NCI-H146 treated with DMSO at 0.1 percent for 48 hours (cell line): Measurements from ENCODE around the gene ANO2.

Experiments
- DNase-seq: peaks from one replicate; lab custom pipeline; 2025; ENCODE audit not compliant: unreplicated experiment; lab: John Stamatoyannopoulos, UW

The ANO2 gene

DNA sequence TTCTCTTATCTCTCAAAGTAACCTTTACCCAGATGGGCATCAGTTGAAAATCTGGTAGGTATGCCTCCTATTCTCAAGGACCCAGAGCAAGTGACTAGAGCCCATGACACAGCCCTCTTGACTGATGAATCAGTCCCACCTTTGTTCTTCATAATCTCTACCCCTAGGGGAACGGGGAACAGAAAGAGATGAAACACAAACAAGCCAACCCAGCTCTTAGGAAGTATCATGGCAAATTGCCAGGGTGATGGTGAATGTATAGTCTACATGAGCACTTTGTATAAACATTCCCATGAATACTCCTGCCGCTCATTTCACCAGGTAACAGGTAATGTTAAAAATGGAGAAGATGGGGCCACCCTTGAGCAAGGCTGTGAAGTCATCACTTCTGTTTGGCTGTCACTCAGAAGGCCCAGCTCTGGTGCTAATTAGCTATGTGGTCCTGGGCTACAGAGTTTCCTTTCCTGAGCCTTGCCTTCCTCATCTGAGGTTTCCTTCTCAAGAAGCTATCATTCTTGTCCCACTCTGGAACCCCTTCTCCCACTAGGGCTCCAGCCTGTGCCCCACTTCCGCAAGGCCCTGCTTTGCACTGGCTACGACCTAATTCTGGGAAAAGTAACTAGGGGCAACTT lies 161.7 kb downstream of the ANO2 start:
- no peak for DNase-seq

- no peak for DNase-seq
These were observed 164.5 kb downstream of the ANO2 start for GRCh38 chr12:5780536-5780935.

- DNase-seq = no peak
These were observed 165.7 kb downstream of the ANO2 start for GRCh38 chr12:5779401-5779800.

DNA sequence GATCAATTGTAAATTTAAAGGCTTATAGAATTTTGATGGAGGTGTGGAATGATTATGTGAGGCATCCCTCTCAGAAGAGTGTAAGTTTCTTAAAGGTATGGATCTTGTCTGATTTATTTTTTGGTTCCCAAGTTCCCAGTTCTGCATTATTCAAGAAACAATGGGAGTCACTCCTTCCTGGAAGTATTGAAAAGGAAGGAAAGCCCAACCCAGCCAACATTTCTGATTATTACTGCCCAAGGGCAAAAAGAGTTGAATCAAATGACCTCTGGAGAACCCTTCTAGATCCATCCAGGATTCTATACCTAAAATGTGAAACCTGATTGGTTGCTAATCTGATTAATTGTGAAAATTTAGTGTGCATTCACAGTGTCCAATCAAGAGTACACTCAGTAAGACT lies 166.2 kb downstream of the ANO2 start:
- no peak for DNase-seq

DNA sequence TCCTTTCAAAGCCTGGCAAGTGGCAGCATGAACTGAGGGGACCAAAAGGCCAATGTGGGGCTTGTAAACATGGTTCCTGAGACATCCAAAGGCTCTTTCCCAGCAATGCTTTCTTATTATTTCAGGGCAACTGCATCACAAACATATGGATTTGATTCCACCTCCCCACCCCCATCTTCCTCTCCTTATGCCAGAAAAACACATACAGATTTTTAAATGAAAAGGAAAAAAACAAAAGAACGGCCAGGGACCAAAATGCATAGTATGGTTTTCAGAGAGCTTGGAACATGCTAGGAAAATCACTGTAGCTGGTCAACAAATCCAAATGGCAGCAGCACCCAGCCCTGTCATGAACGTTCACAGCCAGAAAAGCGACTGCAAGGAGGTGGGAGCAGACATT lies 167.6 kb downstream of the ANO2 start:
- no peak for DNase-seq

DNA sequence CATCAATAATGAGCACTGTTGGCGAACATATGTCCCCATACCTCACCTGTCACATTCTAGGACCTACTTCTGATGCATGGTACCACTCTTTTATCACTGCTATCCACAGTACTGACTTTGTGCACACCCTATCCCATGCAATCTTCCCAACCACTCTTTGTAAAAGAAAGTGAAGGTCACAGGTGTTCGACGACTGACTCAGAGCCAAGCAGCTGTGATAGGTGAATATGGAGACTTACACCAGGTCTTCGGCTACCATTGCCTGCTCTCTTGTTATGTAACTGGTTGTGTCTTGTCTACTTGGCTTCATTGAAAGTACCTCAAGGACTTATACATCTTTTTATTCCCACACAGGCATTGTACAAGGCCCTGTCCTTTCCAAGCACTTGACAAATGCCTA lies 169.0 kb downstream of the ANO2 start:
- DNase-seq = no peak

DNA sequence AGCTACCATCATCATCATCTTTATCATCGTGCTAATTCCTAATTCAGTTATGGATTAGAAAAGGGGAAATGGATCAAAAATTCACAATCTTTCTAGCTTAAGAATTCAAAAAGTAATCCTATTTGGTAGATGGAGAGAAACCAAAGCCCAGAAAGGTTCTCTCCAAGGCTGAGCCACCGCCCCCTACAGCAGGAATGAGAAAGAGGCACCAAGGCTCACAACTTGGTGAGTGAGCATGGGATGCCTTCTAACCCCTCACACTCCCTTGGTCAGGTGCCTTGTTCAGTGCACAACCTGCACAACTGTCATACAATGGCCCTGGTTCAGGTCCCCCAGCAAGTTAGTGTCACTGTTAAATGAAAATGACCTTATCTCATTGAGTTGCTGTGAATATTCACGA lies 171.5 kb downstream of the ANO2 start:
- no peak for DNase-seq

DNA sequence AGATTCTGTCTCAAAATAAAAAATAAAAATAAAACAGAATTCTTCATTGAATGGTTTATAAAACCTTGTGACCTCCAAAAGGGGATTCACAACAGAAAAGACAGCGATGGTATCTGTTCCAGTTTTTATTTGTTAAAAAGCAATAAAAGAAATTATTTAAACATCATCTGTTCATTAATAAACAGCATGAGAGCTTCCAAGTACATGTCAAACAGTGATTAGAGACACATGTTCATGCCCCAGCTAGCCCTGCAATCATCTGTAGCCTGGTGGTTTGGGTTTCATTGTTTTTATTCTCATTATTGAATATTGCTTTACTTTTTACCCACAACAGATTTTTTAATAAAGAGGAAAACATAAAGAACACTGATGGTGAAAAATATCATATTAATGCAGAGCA lies 173.3 kb downstream of the ANO2 start:
- DNase-seq = no peak

DNA sequence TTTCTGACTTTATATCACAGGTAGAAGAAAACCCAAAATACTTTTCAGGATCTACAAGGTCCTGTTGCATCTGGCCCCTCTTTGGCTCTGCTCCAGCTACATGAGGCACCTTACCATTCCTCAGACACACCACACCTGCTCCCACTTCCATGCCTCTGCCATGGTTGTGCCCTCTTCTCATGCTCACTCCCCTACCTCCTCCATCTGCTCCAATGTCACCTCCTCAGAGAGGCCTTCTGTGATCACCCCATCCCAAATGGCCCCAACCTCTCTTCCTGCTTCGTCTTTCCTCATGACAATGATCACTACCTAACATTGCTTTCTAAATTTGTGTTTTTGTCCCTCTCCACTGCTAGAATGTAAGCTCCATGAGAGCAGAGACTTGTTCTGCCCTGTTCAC lies 174.3 kb downstream of the ANO2 start:
- no peak for DNase-seq

DNA sequence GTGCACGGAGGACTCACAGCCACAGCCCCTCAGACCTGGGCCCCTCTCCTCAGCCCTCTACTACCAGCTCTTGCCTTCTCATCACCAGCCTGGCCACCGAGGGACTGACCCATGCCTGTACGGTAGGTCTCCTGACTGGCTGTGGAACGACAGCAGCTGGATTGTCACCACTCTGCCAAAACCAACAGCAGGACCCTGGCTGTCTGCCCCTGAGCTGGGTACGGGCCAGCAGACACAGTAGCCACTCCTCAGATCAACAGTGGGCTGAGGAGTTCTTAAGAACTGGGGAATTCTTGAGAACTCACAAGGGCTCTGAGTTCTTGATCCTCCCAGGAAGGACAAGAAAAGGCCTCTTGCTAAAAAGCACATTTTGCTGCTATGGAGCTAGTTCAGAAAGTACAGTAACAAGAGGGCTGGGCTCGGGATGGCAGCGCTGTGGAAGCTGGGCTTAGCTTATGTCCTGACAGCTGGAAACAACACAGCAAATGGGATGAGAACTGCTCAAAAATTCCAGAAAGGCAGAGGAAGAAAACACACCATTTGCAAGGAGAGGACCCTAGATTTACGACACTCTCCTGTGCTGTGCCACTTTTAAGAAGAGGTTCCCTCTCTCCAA lies 176.4 kb downstream of the ANO2 start:
- DNase-seq = no peak

- DNase-seq = no peak
These were observed 176.9 kb downstream of the ANO2 start for GRCh38 chr12:5768171-5768570.

GRCh38 chr12:5758347-5758746 lies 186.7 kb downstream of the ANO2 start:
- DNase-seq = no peak

GRCh38 chr12:5756338-5756842 lies 188.7 kb downstream of the ANO2 start:
- DNase-seq = no peak

DNA sequence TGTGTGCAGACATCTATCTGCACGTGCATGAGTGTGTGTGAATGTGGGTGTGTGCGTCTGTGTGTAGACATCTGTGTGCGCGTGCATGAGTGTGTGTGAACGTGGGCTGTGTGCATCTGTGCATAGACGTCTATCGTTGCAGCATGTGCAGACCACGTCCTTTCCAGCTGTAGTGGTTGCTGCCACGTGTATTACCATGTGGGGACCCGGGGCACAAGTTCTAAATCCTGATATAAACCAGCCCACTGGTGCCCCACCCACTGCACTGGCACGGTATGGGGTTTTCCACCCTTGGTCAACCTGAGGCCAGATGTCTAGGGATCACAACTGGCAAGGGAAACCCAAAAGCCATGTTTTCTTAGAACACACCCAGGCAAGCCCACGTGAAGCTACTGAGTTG lies 197.0 kb downstream of the ANO2 start:
- no peak for DNase-seq

- DNase-seq = no peak
These were observed 198.1 kb downstream of the ANO2 start for GRCh38 chr12:5746917-5747316.

DNA sequence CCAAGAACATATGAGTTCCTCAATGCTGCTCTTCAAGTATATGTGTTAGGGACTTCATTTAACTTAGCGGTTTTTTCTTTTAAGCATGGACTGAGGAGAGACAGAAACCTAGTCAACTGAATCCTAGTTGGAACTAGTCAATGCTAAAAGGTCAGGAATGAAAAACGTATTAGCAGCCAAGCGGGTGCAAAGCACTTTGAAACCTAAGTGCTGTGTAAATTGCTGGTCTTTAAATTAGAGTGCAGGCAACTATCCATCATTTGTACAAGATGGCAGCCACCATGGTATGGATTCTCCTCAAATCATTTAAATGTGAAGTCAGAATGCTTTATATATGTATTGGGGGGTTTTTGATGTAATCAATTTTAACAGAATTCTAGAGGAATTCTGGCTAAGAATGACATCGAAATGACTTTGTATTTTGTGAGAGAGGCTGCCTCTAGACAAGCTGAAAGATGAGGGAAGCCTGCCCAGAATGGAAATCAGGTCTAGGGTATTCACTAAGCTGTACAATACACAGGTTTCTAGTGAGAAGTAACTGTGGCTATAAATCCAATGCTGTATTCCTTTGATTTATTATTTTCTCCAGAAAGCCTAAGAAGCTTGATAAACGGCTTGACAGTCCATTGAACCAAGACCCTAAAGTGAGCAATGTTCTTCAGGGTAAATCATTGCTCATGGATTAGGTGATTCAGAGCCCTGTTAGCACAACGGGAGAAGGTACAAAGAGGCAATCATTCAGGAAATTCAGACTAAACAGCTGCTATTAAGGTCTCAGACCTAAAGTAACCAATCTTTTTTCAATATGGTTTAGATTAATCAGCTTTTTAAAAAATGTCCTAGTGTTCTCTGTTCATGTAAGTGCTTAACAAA lies 198.8 kb downstream of the ANO2 start:
- no peak for DNase-seq

DNA sequence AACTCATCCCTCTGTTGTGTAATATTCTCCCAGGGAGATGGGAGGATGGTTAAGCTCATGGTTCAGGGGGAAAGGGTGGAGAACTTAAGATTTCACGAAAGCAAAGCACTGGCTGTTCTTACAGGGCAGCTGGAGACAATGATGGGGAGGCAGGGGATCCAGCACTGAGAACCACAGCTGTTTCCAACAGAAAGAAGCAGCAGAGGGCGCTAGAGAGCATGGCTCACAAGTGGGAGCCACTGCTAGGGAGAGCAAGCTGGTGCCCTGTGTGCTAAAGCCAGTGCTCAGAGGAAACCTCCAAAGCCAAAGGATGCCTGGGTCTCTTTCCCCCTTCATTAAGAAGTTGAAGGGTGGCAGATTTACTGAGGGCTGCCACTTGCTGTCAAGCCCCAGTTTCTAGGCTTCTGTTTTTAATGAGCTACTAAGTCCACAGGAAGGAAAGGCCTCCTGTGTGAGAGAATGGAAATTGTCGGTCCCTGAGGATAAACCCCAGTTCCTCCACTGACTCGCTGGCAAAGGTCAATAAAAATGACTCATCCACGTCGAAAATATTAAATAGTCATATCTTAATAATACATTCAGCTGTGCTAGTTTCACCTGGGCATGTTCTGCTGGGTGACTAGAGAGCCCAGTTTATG lies 199.7 kb downstream of the ANO2 start:
- DNase-seq = no peak

DNA sequence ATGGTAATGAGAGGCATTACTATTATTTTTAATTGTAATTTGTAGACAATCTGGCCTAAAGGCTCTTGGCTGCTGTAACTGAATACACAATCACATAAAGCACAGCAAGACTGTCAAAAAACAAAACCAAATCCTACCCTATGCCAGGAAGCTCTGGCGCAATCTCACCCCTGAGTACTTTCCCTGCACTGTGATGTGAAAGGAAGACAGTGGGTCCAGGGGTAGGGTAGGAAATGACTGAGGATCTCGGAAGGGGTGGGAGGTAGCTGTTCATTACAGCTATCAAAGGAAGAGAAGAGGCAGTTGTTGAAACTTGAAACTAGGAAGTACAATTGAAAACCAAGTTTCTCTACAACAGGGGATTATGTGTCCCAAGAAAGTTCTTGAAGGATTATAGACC lies 202.8 kb downstream of the ANO2 start:
- DNase-seq = no peak

- DNase-seq = no peak
These were observed 205.1 kb downstream of the ANO2 start for GRCh38 chr12:5739917-5740316.

- DNase-seq = no peak
These were observed 207.3 kb downstream of the ANO2 start for GRCh38 chr12:5737778-5738177.

DNA sequence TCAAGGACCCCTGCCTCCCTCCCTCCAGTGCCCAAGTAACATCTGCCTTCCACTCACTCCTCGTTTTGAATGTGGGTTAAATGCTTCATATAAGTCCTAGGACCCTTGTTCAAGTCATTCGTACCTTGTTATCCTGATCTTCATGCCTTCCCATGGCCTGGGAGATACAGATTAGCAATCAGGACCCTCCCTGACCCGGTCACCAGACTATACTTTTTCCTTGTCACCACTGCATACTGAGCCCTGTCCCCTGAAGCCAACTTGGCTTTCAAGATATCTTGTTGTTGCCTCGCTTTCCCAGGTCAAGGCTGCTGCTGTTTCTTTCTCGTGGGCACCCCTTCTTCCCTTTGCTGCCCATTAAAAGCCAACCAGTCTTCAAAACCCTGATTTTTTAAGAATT lies 208.5 kb downstream of the ANO2 start:
- DNase-seq = no peak

- no peak for DNase-seq
These were observed 209.0 kb downstream of the ANO2 start for GRCh38 chr12:5736016-5736415.
